G401 (cell line): ENCODE results near the gene MAMDC2. TPM values are rescaled to one million over a fixed set of nuclear protein-coding genes. Genes with fewer than 3 reads are reported as not detected.
"Not testable (repeated sequence)": the region's sequence is repeated elsewhere in the genome, so short reads cannot be mapped to it uniquely, and the experiment has no call there.

Source experiments
- DNase-seq: peaks from one replicate; pipeline ENCODE4 v3.0.0-alpha.2; 2015; ENCODE audit warnings: low spot score
- in situ Hi-C: cut with HindIII; loops from 2 replicates; pipeline ENCODE4 v1.10.0; 2016; ENCODE audit warnings: low sequenced_read_pairs, mixed read lengths
- total RNA-seq: library from RNA; depleted of rRNA; stranded (reverse); fragments of >200 nt; shearing (Covaris generic); gene quantifications from 2 replicates; pipeline ENCODE4 v1.2.3, GENCODE V29; 2014

Gene MAMDC2
- total RNA-seq, 1 experiment from 2014 or later: 0.81 TPM

DNA sequence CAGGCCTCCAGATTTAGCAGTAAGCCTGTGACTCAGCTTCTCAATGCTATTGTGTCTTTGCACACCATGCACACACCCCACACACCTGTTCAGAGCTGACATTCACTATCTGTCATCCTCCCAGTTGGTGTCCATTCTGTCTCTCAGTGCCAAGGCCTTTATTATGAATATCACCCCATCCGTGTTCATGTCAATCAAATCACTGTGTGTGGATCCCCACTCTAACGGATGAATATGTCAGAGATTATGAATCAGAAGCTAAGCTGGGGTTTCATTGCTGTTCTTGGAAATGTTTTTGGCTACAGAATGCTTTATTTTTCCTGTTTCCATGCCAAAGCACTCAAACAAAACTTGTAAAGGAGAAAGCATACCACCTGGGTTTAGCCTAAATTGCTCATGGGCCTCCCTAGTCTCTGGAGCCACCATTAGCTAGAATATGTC, 9.4 kb upstream of the MAMDC2 start:
- in situ Hi-C loops: no loop called here
- DNase-seq: no peak

DNA sequence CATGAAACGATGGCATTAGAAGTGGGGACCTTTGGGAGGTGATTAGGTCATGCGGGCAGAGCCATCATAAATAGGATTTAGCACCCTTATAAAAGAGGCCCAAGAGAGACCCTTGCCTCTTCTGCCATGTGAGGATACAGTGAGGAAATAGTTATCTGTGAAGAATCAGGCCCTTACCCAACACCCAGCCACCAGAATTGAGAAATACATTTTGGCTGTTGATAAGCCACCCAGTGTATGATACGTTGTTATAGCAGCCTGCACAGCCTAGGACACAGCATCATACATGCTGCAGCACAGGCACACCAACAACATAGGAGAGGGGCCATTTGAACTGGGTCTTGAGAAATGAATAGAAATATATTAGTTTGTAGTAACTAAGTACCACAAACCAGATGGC, 8.0 kb upstream of the MAMDC2 start:
- no peak for DNase-seq
- in situ Hi-C loops: no loop called here

DNA sequence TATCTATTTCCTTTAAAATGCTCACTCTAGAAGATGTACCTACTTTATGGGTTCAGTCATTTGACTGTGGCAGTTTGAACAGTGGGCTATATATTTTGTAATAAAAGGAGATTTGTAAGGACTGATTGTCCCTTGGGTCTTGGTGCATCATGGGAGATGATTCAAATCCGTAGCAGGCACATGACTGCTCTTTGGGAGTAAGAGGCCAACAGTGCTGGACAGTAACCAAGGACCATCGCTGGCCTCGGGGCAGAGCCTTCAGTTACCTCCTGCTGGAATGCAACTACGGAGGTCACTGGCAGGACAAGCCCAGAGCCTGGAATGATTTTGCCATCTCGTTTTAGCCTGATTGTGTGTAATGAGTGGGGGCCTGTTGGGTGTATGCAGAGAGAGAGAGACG, 7.0 kb upstream of the MAMDC2 start:
- no peak for DNase-seq
- in situ Hi-C loops: no loop called here

DNA sequence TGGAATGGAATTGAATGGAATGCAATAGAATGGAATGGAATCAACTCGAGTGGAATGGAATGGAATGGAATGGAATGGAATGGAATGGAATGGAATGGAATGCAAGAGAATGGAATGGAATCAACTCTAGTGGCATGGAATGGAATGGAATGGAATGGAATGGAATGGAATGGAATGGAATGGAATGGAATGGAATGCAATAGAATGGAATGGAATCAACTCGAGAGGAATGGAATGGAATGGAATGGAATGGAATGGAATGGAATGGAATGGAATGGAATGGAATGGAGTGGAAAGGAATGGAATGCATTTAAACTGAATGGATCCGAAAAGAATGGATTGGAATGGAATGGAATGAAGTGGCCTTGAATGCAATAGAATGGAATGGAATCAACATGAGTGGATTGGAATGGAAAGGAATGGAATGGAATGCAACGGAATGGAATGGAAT, 5.5 kb upstream of the MAMDC2 start:
- in situ Hi-C loops, DNase-seq: not testable (repeated sequence)

DNA sequence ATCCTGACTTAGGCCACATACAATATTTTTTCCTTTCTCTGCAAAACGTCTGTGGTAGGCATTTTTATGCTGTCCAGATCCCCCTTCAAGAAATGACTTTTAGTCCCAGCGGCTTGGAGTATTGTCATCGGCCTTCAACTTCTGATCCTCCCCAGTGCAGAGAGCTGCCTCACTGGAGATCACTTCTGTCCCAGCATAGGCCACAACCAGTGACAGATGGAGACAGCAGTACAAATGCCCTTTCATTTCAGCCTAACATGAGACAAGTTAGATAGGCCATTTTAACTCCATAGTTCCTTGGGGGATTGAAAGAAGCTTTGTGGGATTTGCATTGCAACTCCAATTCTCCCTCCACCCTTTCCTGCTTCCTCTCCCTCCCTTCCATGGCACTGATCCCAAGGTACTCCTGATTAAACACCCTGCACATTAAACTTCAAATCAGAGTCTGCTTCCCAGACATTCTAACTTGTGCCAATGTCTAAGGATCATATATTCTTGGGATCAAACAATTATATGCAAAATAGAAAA, 3.2 kb upstream of the MAMDC2 start:
- in situ Hi-C loops: no loop called here
- no peak for DNase-seq

DNA sequence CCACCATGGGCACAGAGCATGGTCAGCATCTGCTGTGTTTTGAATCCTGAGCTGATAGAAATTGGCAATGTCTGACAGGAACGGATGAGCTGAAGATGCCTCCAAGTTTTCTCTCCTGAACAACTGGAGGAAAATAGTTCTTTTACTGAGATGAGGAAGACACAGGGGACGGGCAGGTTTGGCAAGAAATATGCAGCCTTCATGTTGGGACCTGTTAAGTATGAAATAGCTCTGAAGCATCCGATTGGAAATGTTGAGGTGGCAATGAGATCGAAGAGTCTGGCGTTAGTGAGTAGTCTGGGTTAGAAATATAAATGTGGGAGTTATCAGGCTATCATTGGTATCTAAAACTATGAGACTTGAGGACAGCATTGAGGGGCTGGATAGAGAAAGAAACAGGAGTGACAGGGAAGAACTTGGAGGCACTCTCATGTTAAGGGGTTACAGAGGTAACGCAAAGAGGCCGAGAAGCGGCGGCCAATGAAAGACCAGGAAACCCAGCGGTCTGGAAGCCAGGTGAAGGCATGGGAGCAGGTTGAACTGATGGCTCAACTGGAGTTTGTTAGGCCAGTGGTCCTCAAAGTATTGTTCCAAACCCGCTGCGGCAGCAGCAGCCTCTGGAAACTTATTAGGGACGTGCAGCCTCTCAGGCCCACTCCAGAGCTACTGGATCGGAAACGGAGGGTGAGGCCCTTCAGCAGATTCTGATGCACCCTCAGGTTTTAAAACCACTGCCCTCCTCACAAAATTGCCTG, 1.0 kb upstream of the MAMDC2 start:
- DNase-seq: no peak
- in situ Hi-C loops: no loop called here

DNA sequence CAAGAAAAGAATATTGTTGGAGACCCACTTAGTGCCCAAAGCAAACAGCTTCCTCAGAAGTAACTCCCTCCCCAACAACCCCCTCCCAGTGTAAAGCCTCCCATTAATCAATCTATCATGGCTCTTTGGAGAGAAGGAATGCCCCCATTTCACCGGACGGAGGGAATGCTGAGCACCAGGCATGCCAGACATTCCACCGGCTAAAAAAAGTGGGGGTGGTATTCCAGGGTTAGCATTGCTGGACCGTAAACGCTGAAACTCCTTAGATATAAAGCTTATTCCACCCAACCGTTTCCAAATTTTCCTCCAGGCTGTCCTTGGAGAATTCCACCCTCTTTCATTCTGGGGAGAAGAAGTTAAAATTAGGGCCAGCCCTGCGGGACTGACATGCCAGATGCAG, 363 bp upstream of the MAMDC2 start:
- DNase-seq: no peak
- in situ Hi-C loops: no loop called here

DNA sequence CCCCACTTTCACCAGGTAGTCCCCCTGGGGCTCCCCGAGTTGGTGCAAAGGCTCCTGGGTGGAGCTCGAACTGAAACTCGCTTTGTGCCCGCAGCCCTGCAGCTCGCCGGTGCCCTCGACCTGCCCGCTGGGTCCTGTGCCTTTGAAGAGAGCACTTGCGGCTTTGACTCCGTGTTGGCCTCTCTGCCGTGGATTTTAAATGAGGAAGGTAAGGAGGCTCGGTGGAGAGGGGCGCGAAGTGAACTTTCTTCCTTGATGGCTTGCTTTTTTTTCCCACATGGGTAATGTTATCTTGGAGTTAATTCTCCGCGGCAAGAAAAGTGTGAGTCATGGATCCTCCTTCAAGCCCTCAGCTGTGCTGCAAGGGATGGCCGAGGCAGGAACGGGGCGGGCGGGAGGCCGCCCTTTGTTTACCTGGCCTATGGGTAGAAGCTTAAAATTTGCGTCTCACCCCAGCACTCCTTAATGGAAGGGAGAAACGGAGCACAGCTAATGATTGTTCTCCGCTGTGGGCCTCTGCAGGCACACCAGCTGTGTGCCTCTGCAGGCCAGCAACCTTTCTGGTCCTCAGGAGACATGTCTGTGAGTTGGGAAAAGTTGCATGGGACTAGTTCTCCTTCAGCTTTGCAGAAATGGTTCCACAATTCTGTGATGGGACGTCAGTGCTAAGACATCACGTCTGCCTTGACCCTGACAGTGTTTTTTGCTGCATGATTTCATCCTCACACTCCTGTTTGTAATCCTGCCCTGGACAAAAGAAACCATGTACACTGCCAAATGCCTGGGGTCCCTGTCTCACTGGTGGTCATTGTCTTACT, 1.1 kb downstream of the MAMDC2 start:
- in situ Hi-C loops: no loop called here
- no peak for DNase-seq

DNA sequence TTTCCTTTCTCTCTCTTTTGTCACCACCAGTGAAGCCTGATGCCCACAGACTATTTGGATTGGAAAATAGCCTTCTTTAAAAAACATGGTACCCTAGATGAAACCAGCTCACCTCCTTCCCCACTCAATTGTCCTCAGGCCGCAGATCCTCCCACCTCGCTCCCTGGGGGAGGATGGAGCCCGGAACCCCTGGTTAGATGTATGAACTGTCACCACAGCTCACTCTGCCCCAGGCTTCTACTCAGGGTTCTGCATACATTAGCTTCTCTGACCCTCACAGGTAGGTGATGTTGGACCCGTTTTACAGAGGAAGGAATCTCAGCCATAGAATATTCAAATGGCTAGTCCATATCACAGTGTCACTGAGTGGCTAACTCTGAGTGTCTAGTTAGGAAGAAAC, 1.8 kb downstream of the MAMDC2 start:
- in situ Hi-C loops: no loop called here
- DNase-seq: no peak

DNA sequence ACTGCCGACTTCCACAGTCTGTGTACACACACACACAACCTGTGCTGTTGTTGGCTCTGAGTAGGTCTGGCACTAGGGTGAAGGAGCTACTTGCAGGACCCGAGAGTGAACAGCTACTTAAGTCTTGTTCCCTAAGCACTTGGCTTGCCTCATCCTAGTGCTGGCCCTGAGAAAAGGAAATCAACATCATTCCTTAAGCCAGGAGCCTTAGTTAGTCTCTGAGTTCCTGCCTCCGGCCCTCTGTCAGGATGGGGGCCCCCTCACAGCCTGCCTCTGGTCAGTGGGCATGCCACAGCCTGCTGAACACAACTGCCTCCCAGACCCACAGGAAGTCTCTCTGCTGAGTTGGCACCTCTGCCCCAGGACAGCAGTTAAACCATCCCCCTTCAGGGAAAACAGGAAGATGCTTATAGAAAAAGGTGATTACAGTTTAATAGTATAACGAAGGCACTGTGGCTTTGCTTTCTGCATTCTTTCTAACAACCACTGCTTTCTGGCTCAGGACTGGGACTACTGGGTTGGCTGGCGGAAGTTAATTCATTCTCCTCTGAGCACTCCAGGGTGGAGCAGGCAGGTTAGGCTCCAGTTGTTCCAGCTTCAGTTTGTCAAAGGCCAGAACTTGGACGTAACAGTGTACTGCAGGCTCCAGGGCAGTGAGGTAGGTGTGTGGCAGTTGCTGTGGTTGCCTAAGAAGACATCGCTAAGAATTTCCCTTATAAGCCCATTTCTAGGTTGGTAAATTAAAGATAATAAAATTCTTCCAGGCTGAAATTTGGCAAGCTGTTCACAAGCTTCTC, 2.8 kb downstream of the MAMDC2 start:
- DNase-seq: no peak
- in situ Hi-C loops: no loop called here

DNA sequence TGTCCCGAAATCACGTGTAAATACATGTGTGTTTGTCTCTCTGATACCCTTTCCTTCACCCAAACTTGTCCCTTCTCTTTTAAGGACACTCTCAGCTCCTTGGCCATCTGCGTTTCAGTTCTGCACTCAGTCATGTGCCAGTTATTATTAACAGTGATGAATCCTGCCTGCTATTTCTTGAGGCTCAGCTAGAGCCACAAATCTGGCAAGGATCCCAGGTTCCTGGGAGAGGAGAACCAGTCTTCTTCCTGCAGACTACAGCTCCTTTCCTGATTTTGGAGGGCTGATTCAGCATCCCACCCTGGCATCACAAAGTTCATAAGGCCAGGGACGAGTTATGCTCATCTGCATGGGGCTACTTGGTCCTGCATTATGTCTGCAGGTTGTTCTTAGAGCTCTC, 5.6 kb downstream of the MAMDC2 start:
- DNase-seq: peak; percentile 82
- in situ Hi-C loops: no loop called here

DNA sequence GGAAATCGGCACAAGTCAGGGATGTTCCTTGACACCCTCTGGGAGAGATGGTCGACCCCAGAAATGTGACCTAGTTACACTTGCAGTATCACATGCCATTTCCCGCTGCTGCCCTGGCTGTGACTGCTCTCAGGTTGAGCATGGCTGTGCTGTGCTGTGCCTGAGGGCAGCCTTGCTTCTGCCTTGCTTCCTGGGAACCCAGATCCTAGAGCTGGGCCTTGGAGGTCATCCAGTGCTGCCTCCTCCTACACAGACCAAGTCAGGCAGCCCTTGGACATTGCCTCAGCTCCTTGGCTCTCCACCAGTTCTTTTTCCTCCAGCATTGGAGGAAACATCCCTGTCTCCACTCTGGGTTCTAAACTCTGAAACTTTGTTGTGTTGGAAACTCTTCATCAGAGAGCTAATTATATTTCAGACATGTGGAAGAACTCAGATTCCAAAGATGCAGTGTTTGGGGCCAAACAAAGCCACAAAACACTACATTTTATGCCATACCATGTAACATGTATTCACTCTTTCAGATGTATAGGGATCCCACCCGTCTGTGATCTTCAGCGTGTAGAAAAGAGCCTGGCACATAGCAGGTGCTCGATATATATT, 6.1 kb downstream of the MAMDC2 start:
- in situ Hi-C loops: no loop called here
- DNase-seq: peak; percentile 56

DNA sequence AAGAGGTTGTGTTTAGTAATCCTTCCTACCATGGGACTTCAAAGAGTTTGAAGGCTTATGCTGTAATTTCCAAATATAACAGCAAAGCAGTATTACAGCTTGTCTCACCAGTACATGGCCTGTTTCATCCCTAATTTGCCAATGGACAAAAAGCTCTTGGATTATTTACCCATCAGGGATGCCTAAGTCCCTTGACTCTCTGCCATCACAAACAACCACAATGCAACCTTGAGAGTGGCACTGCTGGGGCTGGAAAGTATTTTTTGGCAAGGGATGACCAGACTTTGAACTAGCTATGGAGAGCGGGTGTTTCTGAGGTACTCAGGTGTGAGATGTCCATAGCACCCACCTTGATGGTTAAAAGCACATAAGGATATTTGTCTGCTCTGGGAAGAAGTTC, 9.1 kb downstream of the MAMDC2 start:
- no peak for DNase-seq
- in situ Hi-C loops: no loop called here

DNA sequence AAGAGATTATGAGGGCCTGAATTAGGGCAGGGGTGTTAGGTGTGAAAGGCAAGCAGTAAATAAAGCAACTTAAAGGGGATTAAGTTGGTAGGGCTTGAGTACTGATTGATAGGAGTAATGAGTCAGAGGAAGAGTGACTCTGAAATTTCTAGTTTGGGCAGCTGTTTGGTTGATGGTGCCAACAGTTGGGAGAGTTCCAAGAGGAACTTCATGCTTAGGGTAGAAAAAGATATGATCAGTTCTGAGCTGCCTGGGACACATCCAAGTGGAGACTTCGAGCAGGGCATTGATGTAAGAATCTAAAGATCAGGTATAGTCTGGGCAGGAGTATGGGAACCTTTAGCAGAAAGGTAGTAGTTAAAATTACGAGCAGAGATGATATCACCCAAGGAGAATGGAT, 10.2 kb downstream of the MAMDC2 start:
- in situ Hi-C loops: no loop called here
- no peak for DNase-seq

DNA sequence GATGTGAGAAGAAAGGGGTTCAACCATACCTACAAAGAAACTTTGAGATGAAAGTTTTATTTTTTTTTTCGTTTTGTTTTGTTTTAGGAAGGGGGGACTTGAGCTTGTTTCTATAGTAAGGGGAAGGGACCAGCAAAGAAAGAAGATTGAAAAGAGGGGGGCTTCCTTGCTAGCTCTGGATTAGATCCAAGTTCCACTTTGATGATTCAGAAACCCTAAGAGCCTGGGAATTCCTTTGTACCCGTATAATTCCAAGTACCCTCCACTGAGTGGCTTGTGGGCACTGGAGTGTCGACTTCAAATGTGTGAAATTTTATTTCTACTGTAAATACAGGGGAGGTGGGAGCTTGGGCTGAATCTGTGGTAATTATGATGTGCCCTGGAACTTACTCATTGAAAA, 10.9 kb downstream of the MAMDC2 start:
- in situ Hi-C loops: no loop called here
- no peak for DNase-seq

DNA sequence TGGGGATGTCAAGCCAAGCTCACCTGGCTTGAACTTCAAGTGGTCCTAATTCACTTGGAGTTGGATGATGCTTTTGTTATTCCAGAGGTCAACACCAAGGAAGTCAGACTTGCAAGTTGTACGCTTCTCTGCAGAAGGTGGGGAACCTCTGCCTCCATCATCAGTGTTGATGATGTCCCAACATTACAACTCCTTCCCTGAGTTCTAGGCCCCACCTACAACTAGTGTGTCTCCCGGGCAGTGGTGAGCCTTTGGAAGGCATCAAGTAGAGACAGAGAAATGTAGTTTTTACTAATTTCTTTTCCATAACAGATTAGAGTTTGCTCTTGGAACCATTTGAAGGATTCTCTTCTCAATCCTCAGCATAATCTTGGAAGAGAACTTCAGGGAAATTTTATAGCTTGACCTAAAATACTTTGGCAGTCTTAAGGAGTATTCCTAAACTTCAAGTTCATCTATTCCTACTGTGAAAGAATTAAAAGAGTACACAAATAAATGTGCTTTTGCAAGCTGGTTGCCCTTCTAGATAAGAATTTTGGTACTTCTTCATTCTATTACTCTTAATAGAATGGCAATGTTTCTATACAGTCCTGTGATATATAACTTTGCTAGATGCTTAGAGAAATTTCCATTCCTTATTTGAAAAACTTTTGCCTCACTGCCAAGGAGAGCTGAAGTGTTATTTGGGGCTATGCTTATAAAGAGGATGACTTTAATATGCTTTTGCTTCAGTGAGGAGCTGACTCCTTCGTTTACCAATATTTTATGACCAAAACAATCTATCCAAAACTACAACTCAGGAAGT, 12.0 kb downstream of the MAMDC2 start:
- DNase-seq: no peak

DNA sequence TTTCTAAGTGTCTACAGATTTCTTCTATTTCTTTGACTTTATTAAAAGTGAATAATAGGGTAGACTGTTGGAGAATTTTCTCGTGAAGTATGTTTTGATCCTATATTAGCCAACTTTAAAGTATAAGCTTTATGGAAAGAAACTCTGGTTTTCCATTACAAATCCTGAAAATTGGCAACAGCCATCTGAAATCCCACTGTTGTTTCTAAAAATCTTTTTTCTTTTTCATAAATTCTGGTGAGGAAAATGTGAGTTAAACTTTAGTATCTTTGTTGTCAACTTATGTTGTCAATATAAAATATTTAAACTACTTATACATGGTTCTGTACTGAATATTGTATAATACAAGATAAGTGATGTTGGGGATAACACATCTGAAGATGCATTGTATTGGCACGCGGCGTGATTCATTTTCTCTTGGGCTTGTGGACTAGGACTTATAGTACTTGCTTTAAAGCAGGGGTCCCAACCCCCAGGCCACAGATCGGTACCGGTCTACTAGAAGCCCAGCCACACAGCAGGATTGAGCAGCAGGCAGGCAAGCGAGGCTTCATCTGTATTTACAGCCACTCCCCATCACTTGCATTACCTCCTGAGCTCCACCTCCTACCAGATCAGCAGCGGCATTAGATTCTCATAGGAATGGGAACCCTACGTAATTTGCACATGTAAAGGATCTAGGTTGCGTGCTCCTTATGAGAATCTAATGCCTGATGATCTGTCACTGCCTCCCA, 12.7 kb downstream of the MAMDC2 start:
- DNase-seq: no peak
- in situ Hi-C loops: no loop called here

More for the DNA sequence above, 12.0 kb downstream of the MAMDC2 start:
- in situ Hi-C loops: no loop called here
